Bronchial epithelial cell (primary cell): ENCODE data around the gene AFF1. TPM values are rescaled to one million over a fixed set of nuclear protein-coding genes. Genes with fewer than 3 reads are reported as not detected.

Experiments used
- DNase-seq: peaks from one replicate; pipeline ENCODE4 v3.0.0-alpha.2; 2010; ENCODE audit warnings: low read depth
- FAIRE-seq: peaks from 2 replicates; lab custom pipeline; 2011; peaks lifted over from hg19 to GRCh38; lab: Jason Lieb, UNC
- H3K27me3 ChIP-seq: 2 replicates; pipeline ENCODE4 v1.5.1; 2011; ENCODE audit warnings: low read length; ENCODE audit not compliant: control insufficient read depth, insufficient read depth
- H3K36me3 ChIP-seq: 2 replicates; pipeline ENCODE4 v1.5.1; 2011; ENCODE audit warnings: low read length; ENCODE audit not compliant: control insufficient read depth, insufficient read depth
- H3K4me3 ChIP-seq: 2 replicates; pipeline ENCODE4 v1.5.1; 2011; ENCODE audit warnings: mild to moderate bottlenecking, low read depth, low read length, control low read depth
- total RNA-seq: library from RNA; depleted of rRNA; stranded (reverse); fragments of >200 nt; gene quantifications from 2 replicates; pipeline ENCODE4 v1.2.1, GENCODE V29; 2014
- TF ChIP-seq, protein P1 (sequence below): IDR thresholded peaks from 2 replicates; pipeline ENCODE4 v1.5.1; 2011; ENCODE audit warnings: mild to moderate bottlenecking, moderate library complexity, low read length, control low read depth, inconsistent platforms; ENCODE audit not compliant: insufficient read depth, severe bottlenecking

AFF1 gene
- total RNA-seq, 1 donor from 2014 or later = 9.2 TPM

DNA sequence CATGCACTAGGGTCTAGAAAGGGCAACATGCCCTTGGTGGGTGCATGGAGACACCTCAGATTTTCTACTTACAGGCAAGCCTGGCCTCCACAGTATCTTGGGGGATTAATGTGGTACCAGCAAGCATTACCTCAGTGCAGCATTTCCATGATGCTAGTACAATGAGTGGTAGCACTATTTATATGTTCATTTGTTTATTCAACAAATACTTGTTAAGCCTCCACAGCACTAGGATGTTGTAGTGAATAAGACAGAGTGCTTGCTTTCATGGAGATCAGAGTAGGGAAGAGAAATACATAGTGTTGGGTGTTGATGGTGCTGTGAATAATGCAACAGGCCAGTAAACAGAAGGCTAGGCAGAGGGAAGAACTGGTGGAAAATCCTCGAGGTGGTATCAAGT is 152.2 kb downstream of the AFF1 start:
- H3K36me3 ChIP-seq = peaks cover 3% of the 10 kb centered on the region
- H3K27me3 ChIP-seq = no peaks in the 10 kb centered on the region
- FAIRE-seq (no peak), DNase-seq (no peak)
- TF ChIP-seq, protein P1, sequence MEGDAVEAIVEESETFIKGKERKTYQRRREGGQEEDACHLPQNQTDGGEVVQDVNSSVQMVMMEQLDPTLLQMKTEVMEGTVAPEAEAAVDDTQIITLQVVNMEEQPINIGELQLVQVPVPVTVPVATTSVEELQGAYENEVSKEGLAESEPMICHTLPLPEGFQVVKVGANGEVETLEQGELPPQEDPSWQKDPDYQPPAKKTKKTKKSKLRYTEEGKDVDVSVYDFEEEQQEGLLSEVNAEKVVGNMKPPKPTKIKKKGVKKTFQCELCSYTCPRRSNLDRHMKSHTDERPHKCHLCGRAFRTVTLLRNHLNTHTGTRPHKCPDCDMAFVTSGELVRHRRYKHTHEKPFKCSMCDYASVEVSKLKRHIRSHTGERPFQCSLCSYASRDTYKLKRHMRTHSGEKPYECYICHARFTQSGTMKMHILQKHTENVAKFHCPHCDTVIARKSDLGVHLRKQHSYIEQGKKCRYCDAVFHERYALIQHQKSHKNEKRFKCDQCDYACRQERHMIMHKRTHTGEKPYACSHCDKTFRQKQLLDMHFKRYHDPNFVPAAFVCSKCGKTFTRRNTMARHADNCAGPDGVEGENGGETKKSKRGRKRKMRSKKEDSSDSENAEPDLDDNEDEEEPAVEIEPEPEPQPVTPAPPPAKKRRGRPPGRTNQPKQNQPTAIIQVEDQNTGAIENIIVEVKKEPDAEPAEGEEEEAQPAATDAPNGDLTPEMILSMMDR = no peak
- no peak overlapping the region for H3K4me3 ChIP-seq

DNA sequence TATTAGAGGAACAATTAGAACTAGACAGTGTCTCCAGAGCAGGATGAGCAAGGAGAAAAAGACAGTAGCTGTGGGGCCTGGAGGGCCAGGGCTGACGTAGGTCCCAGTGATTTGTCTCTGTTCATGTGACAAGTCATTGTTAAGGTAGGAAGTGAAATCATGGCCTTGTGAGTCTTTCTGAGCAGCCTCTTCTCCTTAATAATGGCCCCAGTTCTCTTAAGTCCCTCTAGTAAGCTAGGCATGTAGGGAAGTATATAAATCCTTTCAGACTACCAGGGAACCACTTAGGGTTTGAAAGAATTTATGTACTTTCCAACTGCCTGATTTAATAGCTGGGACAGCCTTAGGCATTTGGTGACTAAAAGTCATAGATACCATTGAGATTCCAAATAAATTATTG is 152.6 kb downstream of the AFF1 start:
- H3K4me3 ChIP-seq = no peak overlapping the region
- no peak for FAIRE-seq
- DNase-seq = no peak
- H3K36me3 ChIP-seq = peaks cover 3% of the 10 kb centered on the region
- H3K27me3 ChIP-seq = no peaks in the 10 kb centered on the region
- TF ChIP-seq, protein P1 = no peak

DNA sequence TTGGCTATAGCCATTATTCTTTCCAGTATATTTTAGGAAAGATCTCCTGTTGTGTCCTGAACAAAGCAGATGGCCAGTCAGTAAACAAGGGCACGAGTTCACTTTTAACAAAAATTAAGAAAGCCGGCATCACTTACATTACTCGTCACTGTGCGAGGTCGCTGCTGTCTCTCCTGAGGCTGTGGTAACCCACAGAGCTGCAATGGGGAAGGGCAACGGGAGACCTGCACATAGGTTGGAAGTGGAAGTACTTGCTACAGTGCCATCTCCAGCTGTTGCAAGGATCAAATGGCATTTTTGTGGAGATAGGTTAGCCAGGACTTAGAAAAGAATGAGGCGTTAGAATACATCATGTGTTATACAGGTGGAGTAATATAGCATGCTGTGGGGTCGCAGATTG is 153.4 kb downstream of the AFF1 start:
- H3K4me3 ChIP-seq = no peak overlapping the region
- H3K36me3 ChIP-seq = peaks cover 3% of the 10 kb centered on the region
- TF ChIP-seq, protein P1 = no peak
- H3K27me3 ChIP-seq = no peaks in the 10 kb centered on the region
- DNase-seq (no peak), FAIRE-seq (no peak)

DNA sequence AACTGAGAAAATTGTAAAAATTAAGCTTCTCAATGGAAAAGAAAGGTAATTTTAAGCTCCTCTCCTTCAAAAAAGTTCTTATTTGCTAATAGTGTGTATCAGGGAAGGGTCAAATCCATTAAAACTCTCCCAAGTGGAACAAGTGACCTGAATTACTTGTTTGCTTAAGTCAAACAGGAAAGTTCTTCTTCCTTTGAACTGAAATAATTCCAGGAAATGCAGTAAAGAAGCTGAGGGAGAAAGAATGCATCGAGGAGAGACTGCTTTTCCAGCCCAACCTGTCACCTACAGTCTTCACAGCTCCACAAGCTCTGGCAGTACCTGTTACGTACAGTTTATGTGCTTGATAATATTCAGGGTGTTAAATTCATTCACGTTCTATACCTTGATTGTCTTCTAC is 154.6 kb downstream of the AFF1 start:
- TF ChIP-seq, protein P1 = no peak
- Histone ChIP-seq H3K36me3 (no peaks in the 10 kb centered on the region), H3K27me3 (no peaks in the 10 kb centered on the region), H3K4me3 (no peak overlapping the region)
- FAIRE-seq = no peak
- no peak for DNase-seq

DNA sequence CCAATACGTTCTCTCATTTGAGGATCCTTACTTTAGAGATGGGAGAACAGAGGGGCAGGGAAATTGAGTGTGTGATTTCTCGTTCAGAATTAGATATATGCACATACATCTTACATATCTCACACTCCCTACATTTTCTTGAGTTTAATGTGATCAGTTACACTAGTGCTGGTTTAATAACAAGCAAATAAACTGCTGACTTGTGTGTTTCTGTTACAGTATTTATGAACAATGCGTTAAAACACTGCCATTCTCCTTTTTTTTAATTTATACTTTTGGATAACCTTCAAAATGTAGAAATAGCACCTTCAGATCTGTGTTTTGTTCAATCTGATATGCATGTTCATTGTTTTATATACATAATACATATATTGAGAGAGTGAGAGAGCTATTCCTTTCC is 155.5 kb downstream of the AFF1 start:
- no peaks in the 10 kb centered on the region for H3K27me3 ChIP-seq
- no peak for FAIRE-seq
- DNase-seq = no peak
- H3K4me3 ChIP-seq = no peak overlapping the region
- no peaks in the 10 kb centered on the region for H3K36me3 ChIP-seq
- TF ChIP-seq, protein P1 = no peak

DNA sequence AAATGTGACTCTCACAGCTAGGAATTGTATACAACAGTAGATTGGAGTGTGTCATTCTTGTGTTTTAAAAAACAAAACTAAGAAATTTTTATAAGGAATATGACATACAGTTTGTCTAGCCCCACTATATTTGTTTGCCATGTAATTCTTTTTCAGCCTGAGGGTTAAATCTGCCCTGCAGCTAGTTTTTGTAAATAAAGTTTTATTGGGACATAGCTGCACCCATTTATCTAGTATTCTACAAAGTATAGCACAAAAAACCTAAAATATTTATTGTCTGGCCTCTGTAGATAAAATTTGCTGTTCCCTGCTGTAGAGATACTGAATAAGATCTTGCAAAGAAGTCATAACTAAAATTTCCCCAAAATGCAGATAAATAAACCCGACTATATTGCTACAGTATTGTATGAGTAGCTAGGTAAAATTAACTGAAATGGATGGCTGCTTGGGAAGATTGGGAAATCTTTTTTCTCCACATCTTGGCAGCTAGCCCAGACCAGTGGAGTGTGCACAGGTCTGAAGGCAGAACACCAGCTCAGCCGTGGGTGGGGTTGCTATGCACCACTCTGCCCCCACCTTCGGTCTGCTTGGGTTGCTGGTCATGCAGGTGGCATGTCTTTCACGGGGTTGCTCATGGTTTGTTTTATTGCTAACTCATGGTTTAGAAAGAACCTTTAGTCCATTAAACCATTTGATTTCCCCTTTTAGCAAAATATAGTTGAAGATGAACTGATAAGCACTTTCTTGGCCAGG is 157.8 kb downstream of the AFF1 start:
- FAIRE-seq = peak; percentile 85
- H3K4me3 ChIP-seq = no peak overlapping the region

More for the DNA sequence above, 157.8 kb downstream of the AFF1 start:
- no peaks in the 10 kb centered on the region for H3K36me3 ChIP-seq
- no peaks in the 10 kb centered on the region for H3K27me3 ChIP-seq
- TF ChIP-seq, protein P1 = no peak
- DNase-seq = peak; percentile 99
